ENCODE results near the gene STK10.

The STK10 gene

GRCh38 chr5:172189693-172190296 lies 1.8 kb upstream of the STK10 start:
- intact Hi-C loops (cut with DNase I), result loop anchor here (2.0 to 10.0 kb wide), 5 partner anchors 37 to 277 kb away; partner anchors contain the start of genes FBXW11, SH3PXD2B and UBTD2
- DNase-seq, result no peak

DNA sequence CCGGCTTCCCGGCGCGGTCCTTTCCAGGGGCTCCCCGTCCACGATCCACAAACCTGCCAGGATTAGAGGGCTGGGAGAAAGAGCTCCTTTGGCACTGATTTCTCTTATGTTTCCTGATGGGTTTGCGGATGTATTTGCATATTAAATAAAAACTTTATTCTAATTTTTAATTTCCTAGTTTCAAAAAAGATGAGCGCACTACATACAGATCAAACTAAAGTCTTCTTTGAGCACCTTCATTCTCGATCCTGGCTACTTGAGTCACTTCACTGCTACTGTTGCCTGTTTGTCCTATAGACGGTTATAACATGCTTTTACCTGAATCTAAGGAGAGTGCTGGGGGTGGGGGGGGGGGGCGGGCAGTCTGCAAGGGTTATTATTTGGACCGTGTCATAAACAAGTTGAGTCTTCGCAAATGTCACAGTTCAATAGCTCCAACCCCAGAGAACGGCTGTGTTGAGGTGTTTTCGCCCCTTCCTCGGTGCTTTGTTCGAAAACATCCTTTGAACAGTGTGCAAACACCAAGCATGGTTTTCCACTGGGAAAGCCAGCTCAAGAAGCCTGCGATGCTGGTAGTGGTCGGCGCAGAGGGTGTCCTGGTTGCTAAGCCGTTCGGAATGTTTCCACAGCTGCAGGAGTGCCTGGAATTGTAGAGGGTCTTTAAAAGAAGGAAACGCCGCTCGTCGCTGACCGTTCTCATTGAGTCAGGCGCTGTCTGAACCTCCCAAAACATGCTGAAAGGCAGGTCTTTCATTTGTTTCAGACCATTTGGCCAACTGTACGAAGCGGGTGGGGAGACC lies 1.1 kb upstream of the STK10 start:
- DNase-seq, result no peak
- intact Hi-C loops (cut with DNase I), result loop anchor here (1.0 to 10.0 kb wide), 6 partner anchors 37 to 277 kb away; partner anchors contain the start of genes FBXW11, SH3PXD2B and UBTD2

DNA sequence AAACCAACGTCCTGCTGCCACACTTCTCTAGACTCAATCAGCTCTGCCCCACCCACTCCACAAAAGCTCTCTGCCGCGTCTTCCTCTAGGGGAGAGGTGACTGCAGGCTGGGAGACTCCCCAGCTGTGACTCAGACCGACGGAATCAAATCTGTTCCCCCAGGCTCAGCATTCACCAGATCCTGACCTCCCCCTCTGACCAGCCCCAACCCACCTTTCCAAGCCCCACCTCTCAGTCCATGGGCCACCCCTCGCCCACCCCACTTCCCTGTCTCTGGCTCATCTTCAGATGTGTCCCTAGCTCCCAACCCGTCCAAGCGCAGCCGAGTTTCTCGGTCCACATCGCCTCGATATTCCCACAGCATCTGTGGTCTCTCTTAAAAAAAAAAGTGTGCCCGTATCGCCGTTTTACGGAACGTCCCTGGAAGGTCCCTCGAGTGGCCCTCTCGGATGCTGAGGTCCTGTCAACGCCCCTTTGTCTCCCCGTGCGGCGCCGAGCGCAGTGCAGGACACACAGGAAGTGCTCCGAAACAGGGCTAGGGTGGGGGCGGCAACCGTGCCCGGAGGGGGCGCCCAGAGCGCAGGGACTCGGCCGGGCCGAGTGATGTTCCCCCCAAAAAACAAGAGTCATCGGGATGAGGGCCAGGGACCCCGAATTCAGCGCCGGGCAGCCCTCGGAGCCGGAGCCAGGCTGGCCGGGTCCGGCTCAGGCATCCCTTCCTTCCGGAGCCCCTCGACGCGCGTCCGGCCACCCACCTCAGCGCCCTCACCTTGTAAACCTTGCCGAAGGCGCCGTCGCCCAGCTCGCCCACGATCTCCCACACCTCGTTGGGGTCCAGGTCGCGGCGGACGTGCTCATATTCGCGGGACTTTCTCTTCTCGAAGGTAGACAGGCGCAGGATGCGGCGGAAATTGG lies 649 bp downstream of the STK10 start:
- peak in 4 of 10 donors; percentile 20 to 87 (median 51) for DNase-seq
- intact Hi-C loops (cut with DNase I), result loop anchor here (1.0 to 10.0 kb wide), 6 partner anchors 35 to 275 kb away; partner anchors contain the start of genes FBXW11, SH3PXD2B and UBTD2

DNA sequence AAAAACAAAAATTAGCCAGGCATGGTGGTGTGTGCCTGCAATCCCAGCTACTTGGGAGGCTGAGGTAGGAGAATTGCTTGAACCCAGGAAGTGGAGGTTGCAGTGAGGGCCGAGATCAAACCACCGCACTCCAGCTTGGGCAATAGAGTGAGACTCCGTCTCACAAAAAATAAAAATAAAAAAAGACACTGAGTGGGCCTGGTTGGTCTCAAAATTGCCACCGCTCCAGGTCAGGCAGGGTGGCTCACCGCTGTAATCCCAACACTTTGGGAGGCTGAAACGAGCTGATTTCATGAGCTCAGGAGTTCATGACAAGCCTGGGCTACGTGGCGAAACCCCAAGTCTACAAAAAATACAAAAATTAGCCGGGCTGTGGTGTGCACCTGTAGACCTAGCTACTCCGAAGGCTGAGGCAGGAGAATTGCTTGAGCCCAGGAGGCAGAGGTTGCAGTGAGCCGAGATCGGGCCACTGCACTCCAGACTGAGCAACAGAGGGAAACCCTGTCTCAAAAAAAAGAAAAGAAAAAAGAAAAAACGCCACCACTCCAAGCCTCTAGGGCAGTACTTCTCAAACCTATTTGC lies 1.8 kb downstream of the STK10 start:
- intact Hi-C loops (cut with DNase I), result loop anchor here (5.0 to 10.0 kb wide), 3 partner anchors 34 to 274 kb away; partner anchors contain the start of gene SH3PXD2B

GRCh38 chr5:172185096-172185461 lies 2.9 kb downstream of the STK10 start:
- intact Hi-C loops (cut with DNase I), result loop anchor here (5.0 to 10.0 kb wide), 3 partner anchors 33 to 273 kb away; partner anchors contain the start of gene SH3PXD2B
- no peak for DNase-seq

More for the DNA sequence above, 1.8 kb downstream of the STK10 start:
- DNase-seq, result no peak

DNA sequence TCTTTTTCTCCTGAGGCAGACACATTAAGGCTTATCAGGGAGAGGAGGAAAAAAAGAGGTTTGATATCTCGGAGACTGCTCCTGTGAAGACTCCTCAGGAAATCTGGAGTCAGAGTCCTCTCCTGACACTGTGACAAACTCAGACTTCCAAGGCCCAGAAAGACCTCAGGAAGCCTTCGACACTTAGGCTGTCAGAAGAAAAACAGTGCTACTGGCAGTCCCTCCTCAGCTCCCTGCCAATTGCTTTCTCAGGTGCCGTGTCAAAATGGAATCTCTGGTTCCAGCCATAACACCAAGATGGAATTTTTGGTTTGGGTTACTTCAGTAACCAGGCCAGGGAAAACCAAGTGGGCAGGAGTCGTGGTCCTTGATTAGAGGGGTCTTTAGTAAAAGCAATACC lies 4.1 kb downstream of the STK10 start:
- intact Hi-C loops (cut with DNase I), result loop anchor here (10.0 kb wide), 1 partner anchor 271 kb away; the partner anchor contains the start of gene SH3PXD2B
- no peak for DNase-seq

DNA sequence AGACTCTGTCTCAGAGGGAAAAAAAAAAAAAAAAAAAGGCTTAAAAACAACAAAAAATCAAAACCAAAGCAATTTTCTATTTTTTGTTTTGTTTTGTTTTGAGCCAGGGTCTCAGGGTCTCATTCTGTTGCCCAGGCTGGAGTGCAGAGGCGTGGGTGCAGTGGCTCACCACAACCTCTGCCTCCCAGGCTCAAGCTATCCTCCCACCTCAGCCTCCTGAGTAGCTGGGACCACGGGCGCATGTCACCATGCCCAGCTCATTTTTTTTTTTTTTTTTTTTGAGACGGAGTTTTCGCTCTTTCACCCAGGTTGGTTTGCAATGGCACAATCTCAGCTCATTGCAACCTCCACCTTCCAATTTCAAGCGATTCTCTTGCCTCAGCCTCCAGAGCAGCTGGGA lies 5.7 kb downstream of the STK10 start:
- DNase-seq, result peak in 1 of 10 donors; percentile 35
- intact Hi-C loops (cut with DNase I), result loop anchor here (10.0 kb wide), 1 partner anchor 273 kb away; the partner anchor contains the start of gene SH3PXD2B

DNA sequence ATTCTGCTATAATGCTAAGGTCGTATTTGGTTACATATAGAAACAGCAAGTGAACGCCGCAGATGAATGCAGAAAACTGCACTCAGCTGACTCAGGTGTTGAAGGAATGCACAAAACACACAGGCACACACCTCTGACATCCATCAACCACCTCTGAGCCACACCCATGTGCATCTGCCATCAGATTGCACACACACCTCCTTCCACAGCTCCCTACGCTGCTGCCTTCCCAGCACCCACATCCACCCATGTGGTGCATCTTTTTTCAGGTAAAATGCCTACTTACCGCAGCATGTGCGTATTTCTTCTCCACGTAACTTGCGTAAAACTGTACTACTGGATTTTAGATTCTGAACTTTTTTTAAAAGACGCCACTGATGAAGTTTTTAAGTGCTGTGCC lies 7.1 kb downstream of the STK10 start:
- intact Hi-C loops (cut with DNase I), result loop anchor here (10.0 kb wide), 1 partner anchor 274 kb away; the partner anchor contains the start of gene SH3PXD2B
- DNase-seq, result no peak

- peak in 1 of 10 donors; percentile 5 for DNase-seq
Measured at GRCh38 chr5:172178991-172179989, 8.7 kb downstream of the STK10 start.

DNA sequence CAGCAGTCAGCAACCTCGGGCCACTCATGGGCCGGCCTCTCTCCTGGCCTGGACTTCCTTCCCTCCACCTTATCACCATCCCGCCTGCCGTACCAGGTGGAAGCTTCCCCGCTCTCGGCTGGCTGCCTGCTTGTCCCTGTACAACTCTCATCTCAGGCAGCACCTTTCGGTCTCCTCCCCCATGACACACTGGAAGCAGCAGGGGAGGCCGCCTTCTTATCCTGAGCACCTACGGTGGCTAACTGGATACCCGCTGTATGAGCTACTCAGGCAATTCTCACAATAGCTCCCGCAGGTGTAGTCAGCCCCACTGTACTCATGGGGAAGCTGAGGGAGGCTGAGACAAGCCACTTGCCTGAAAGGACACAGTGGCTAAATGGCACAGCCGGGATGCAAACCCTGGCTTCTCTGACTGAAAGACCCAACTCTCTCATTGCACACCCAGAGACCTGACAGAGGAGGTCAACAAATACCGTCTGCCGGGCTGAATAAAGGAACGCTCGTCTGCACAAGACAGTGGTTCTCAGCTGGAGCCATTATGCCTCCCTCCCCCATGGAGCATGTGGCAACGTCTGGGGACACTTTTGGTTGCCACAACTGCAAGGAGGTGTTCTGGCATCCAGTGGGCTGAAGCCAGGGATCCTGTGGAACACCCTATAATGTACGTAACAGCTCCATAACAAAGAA lies 9.6 kb downstream of the STK10 start:
- intact Hi-C loops (cut with DNase I), result no loop called here
- DNase-seq, result peak in 1 of 10 donors; percentile 75

More at GRCh38 chr5:172178991-172179989, 8.7 kb downstream of the STK10 start:
- intact Hi-C loops (cut with DNase I), result no loop called here

GRCh38 chr5:172177176-172177575 lies 10.8 kb downstream of the STK10 start:
- intact Hi-C loops (cut with DNase I), result no loop called here
- DNase-seq, result peak in 1 of 10 donors; percentile 39

DNA sequence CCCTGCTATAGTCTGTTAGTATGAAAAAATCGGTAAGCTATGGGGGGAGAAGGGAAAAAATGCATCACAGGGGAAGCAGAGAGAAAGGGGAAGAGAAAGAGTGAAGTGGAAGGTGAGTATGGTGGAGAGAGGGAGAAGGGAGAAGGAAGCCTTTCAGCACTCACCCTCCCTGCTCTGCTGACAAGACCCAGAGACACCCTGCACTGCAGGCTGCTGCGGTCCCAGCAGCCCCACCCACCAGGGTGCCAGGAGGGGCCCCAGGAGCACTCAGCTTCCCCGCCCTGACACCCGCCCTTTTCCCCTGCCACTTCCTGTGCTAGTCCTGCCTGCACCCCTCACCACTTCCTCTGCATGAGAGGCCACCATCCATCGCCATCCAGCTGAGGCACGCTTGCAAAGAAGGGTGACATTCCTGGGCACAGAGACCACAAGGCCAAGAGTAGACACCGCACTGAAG lies 12.7 kb downstream of the STK10 start:
- peak in 2 of 10 donors; percentile 27 to 33 for DNase-seq
- intact Hi-C loops (cut with DNase I), result no loop called here

DNA sequence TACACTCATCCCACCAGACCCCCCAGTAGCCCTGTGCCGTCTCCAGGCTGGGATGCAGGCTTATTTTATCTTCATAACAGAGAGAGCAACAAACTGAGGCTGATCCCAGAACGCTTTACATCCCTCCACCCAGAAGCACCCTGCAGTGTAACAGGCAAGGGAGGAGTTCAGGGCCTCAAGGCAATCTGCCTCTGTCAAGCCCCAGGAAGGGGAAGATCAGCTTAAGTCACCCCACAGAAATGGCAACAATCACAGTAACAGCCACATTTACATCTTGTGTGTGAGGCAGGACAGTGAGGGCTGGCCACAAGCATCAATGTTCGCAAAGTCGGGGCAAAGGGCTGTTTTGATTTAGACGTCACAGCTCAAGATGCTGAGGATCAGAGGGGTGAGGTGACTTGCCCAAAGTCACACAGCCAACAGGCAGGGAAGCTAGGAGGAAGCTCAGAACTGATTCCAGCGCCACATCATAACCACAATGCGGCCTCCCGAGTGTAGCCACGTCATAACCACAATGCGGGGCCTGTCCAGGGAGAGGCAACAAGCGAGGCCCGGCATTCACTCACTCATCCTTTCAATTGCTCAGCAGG lies 14.4 kb downstream of the STK10 start:
- no peak for DNase-seq
- intact Hi-C loops (cut with DNase I), result no loop called here

- intact Hi-C loops (cut with DNase I), result no loop called here
- DNase-seq, result peak in 8 of 10 donors; percentile 20 to 90 (median 50)
Measured at GRCh38 chr5:172172912-172173563, 15.0 kb downstream of the STK10 start.

- intact Hi-C loops (cut with DNase I), result no loop called here
Measured at GRCh38 chr5:172171118-172171517, 16.9 kb downstream of the STK10 start.

GRCh38 chr5:172170251-172170701 lies 17.7 kb downstream of the STK10 start:
- peak in 1 of 10 donors; percentile 60 for DNase-seq
- intact Hi-C loops (cut with DNase I), result no loop called here

More at GRCh38 chr5:172171118-172171517, 16.9 kb downstream of the STK10 start:
- peak in 1 of 10 donors; percentile 12 for DNase-seq

DNA sequence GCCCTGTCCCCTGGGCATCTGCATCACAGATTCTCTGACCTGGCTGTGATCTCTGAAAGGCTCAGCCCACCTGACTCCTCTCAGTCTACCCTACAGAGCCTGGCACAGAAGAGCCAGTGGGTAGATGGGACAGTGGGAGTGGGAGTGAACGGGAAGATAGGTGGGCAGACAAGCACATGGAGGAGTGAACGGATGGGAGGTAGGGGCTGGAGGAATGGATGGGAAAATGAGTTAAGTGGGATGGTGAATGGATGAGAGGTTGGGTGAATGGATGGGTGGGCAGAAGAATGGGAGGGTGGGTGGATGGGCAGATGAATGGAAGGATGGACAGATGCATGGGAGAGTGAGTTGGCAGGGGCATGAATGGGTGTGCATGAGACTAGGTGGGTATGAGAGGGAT lies 18.8 kb downstream of the STK10 start:
- intact Hi-C loops (cut with DNase I), result no loop called here
- DNase-seq, result peak in 1 of 10 donors; percentile 12
